Testis (tissue), 2 donors: ENCODE data around the gene CA6.

ENCODE experiments used
- CTCF ChIP-seq, 3 experiments: fragments of 450-650 bp in 2 of 3; fragments of 200-600 bp in 1 of 3; sonication (generic) in 1 of 3; IDR thresholded peaks; one replicate each; pipeline ENCODE4 v1.5.1; 2016 to 2019; ENCODE audit warnings: antibody characterized with exemption in 3 of 3, mild to moderate bottlenecking in 2 of 3, moderate library complexity in 1 of 3
- POLR2A ChIP-seq: fragments of 450-650 bp; IDR thresholded peaks from one replicate; pipeline ENCODE4 v1.6.1; 2017; ENCODE audit warnings: antibody characterized with exemption, mild to moderate bottlenecking, moderate library complexity

DNA sequence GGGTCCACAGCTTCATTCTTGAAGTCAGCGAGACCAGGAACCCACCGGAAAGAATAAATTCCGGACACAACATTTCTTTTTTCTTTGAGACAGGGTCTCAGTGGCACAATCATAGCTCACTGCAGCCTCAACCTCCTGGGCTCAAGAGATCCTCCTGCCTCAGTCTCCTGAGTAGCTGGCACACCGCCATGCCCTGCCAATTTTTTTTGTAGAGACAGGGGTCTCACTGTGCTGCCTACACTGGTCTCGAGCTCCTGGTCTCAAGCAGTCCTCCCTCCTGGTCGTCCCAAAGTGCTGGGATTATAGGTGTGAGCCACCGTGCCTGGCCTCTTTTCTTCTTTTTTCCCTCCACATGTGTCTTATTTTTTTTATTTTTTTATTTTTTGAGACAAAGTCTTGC, 46.6 kb upstream of the CA6 start:
- TF ChIP-seq CTCF (IDR thresholded peaks at IDR 0.05) (no peak), POLR2A (no peak)
